PC-9 (cell line): ENCODE measurements around the gene ALDH3A1. TPM values are rescaled to one million over a fixed set of nuclear protein-coding genes. Genes with fewer than 3 reads are reported as not detected.

Source experiments
- BruUV-seq: library from RNA; stranded (reverse); fragments of 400-500 nt; replicated peaks from 2 replicates; lab custom pipeline; 2021; lab: Mats Ljungman, UMichigan
- CTCF ChIA-PET: fragments of 300-600 bp; sonication (Branson Sonifier 250); formaldehyde crosslinking; loops from one replicate; lab custom pipeline; 2022; ENCODE audit warnings: antibody characterized with exemption; lab: Charles Lee
- POLR2A ChIA-PET: fragments of 300-600 bp; sonication (Branson Sonifier 250); formaldehyde crosslinking; loops from one replicate; lab custom pipeline; 2022; ENCODE audit warnings: antibody characterized with exemption; ENCODE audit not compliant: unreplicated experiment; lab: Charles Lee
- DNase-seq, 2 experiments: peaks; one replicate each; pipeline versions ENCODE4 v3.0.0 to v3.0.0-alpha.2; 2015 to 2022; ENCODE audit warnings: mixed read lengths in 1 of 2
- H2AFZ ChIP-seq: fragments of 200-600 bp; sonication (generic); 2 replicates; pipeline ENCODE4 v1.8.1; 2017; ENCODE audit warnings: antibody characterized with exemption
- H3F3A ChIP-seq: fragments of 200-600 bp; sonication (generic); 2 replicates; pipeline ENCODE4 v1.8.1; 2017; ENCODE audit warnings: antibody characterized with exemption, mild to moderate bottlenecking, low read depth; ENCODE audit not compliant: insufficient read depth
- H3K27ac ChIP-seq: fragments of 200-600 bp; sonication (generic); 2 replicates; pipeline ENCODE4 v1.6.1; 2016; ENCODE audit warnings: mixed run types
- H3K27me3 ChIP-seq: fragments of 200-600 bp; sonication (generic); 2 replicates; pipeline ENCODE4 v1.6.1; 2016; ENCODE audit warnings: low read depth, mixed run types; ENCODE audit not compliant: insufficient read depth
- H3K36me3 ChIP-seq: fragments of 200-600 bp; sonication (generic); 2 replicates; pipeline ENCODE4 v1.6.1; 2016; ENCODE audit warnings: low read depth, mixed run types
- H3K4me1 ChIP-seq: fragments of 200-600 bp; sonication (generic); replicated peaks from 2 replicates; pipeline ENCODE4 v1.6.1; 2016; ENCODE audit warnings: mixed run types; ENCODE audit not compliant: insufficient read depth
- H3K4me2 ChIP-seq: fragments of 200-600 bp; sonication (generic); 2 replicates; pipeline ENCODE4 v1.6.1; 2017; ENCODE audit warnings: mixed run types
- H3K4me3 ChIP-seq: fragments of 200-600 bp; sonication (generic); 2 replicates; pipeline ENCODE4 v1.6.1; 2016; ENCODE audit warnings: mixed run types
- H3K79me2 ChIP-seq: fragments of 200-600 bp; sonication (generic); 2 replicates; pipeline ENCODE4 v1.6.1; 2017; ENCODE audit warnings: low read depth, mixed run types
- H3K9me2 ChIP-seq: fragments of 200-600 bp; sonication (generic); 2 replicates; pipeline ENCODE4 v1.8.1; 2017; ENCODE audit warnings: mild to moderate bottlenecking; ENCODE audit not compliant: insufficient read depth
- H3K9me3 ChIP-seq: fragments of 200-600 bp; sonication (generic); 2 replicates; pipeline ENCODE4 v1.8.1; 2016; ENCODE audit warnings: low read depth; ENCODE audit not compliant: insufficient read depth
- H4K20me1 ChIP-seq: fragments of 200-600 bp; sonication (generic); 2 replicates; pipeline ENCODE4 v1.8.1; 2017; ENCODE audit not compliant: insufficient read depth
- CTCF ChIP-seq: fragments of 200-600 bp; sonication (generic); conservative IDR thresholded peaks from 2 replicates; pipeline ENCODE4 v1.6.1; 2017; ENCODE audit warnings: mixed run types, antibody characterized with exemption, mild to moderate bottlenecking, moderate library complexity
- EZH2 ChIP-seq: fragments of 200-600 bp; sonication (generic); IDR thresholded peaks from 2 replicates; pipeline ENCODE4 v1.8.0; 2017; ENCODE audit warnings: antibody characterized with exemption, low read depth
- intact Hi-C: fragments of 100-400 bp; cut with micrococcal nuclease; formaldehyde crosslinking; loops from one replicate; pipeline ENCODE4 v1.10.0; 2022; ENCODE audit not compliant: unreplicated experiment
- total RNA-seq: library from RNA; stranded (reverse); gene quantifications from 2 replicates; pipeline ENCODE4 v1.2.3, GENCODE V29; 2021

Gene ALDH3A1
- total RNA-seq, 1 experiment from 2014 or later: 1,620 TPM

- POLR2A ChIA-PET: interaction anchor here (0.6 to 1.4 kb wide), 7 partner anchors 14 to 411 kb away, joined by 3 to 10 read pairs (median 6); partner anchors contain the start of genes ALDH3A1 and ALDH3A2
- Histone ChIP-seq H3K27ac (peak overlapping the region; percentile 29), H3K36me3 (no peaks in the 10 kb centered on the region), H3K9me3 (no peaks in the 10 kb centered on the region), H3K4me3 (no peak overlapping the region), H4K20me1 (no peaks in the 10 kb centered on the region), H3K79me2 (no peaks in the 10 kb centered on the region), H3K4me1 (peaks cover 95% of the 10 kb centered on the region), H3F3A (peaks cover 48% of the 10 kb centered on the region), H3K4me2 (peak overlapping the region; percentile 65), H2AFZ (no peak overlapping the region), H3K27me3 (no peaks in the 10 kb centered on the region), H3K9me2 (no peaks in the 10 kb centered on the region)
- BruUV-seq: no TSS peak
- CTCF ChIA-PET: interaction anchor here (0.5 to 1.8 kb wide), 2 partner anchors 42 to 71 kb away, joined by 6 read pairs; no protein-coding TSS in a partner anchor
- DNase-seq: peak in 1 of 2 experiments; percentile 70
- TF ChIP-seq EZH2 (no peak), CTCF (no peak)
- intact Hi-C loops: loop anchor here (1.0 kb wide), 1 partner anchor 32 kb away; no protein-coding TSS in a partner anchor
These were observed 27.3 kb downstream of the ALDH3A1 start for GRCh38 chr17:19720631-19721426.

- H3K27ac ChIP-seq: peak overlapping the region; percentile 29
- BruUV-seq: no TSS peak
- no peak for DNase-seq
- H3K4me3 ChIP-seq: no peak overlapping the region
- no peak for TF ChIP-seq EZH2
- TF ChIP-seq CTCF: no peak
- peaks cover 91% of the 10 kb centered on the region for H3K4me1 ChIP-seq
- no peaks in the 10 kb centered on the region for H3K9me3 ChIP-seq
- no peak overlapping the region for H2AFZ ChIP-seq
- H3K79me2 ChIP-seq: no peaks in the 10 kb centered on the region
- ChIA-PET POLR2A (interaction anchor here (0.6 to 1.4 kb wide), 6 partner anchors 16 to 128 kb away, joined by 3 to 10 read pairs (median 6); partner anchors contain the start of genes ALDH3A1 and ALDH3A2), CTCF (interaction anchor here (1.8 kb wide), 1 partner anchor 42 kb away, joined by 6 read pairs; no protein-coding TSS in a partner anchor)
- H3K36me3 ChIP-seq: no peaks in the 10 kb centered on the region
- H4K20me1 ChIP-seq: no peaks in the 10 kb centered on the region
- H3K27me3 ChIP-seq: no peaks in the 10 kb centered on the region
- H3K9me2 ChIP-seq: no peaks in the 10 kb centered on the region
- intact Hi-C loops: loop anchor here (1.0 kb wide), 1 partner anchor 33 kb away; no protein-coding TSS in a partner anchor
- H3F3A ChIP-seq: peaks cover 41% of the 10 kb centered on the region
- H3K4me2 ChIP-seq: peak overlapping the region; percentile 65
These were observed 28.0 kb downstream of the ALDH3A1 start for GRCh38 chr17:19720210-19720475.

- Histone ChIP-seq H3K36me3 (no peaks in the 10 kb centered on the region), H3K9me3 (no peaks in the 10 kb centered on the region), H4K20me1 (no peaks in the 10 kb centered on the region), H3K4me3 (no peak overlapping the region), H3F3A (peaks cover 35% of the 10 kb centered on the region), H3K79me2 (no peaks in the 10 kb centered on the region), H3K27me3 (no peaks in the 10 kb centered on the region), H3K4me1 (peaks cover 89% of the 10 kb centered on the region), H3K4me2 (peak overlapping the region; percentile 65), H3K9me2 (no peaks in the 10 kb centered on the region), H3K27ac (peak overlapping the region; percentile 66), H2AFZ (no peak overlapping the region)
- no peak for TF ChIP-seq CTCF
- no peak for TF ChIP-seq EZH2
- peak; percentile 61 to 75 for DNase-seq
- CTCF ChIA-PET: interaction anchor here (0.7 to 2.4 kb wide), 5 partner anchors 29 to 50 kb away, joined by 3 to 8 read pairs (median 4); partner anchors contain the start of gene ALDH3A1
- no TSS peak for BruUV-seq
- intact Hi-C loops: loop anchor here (1.0 to 2.0 kb wide), 2 partner anchors 34 to 357 kb away; partner anchors contain the start of gene B9D1
- POLR2A ChIA-PET: interaction anchor here (0.6 to 1.4 kb wide), 4 partner anchors 71 to 257 kb away, joined by 4 to 6 read pairs (median 5); partner anchors contain the start of gene ALDH3A2
These were observed 28.5 kb downstream of the ALDH3A1 start for GRCh38 chr17:19719355-19720209.
